ENCODE measurements around the gene ANKS1B. TPM values are rescaled to one million over a fixed set of nuclear protein-coding genes. Genes with fewer than 3 reads are reported as not detected.
"Not testable (repeated sequence)": the region's sequence is repeated elsewhere in the genome, so short reads cannot be mapped to it uniquely, and the experiment has no call there.

Gene ANKS1B
- total RNA-seq, 1 donor from 2014 or later, result 1.2 TPM

DNA sequence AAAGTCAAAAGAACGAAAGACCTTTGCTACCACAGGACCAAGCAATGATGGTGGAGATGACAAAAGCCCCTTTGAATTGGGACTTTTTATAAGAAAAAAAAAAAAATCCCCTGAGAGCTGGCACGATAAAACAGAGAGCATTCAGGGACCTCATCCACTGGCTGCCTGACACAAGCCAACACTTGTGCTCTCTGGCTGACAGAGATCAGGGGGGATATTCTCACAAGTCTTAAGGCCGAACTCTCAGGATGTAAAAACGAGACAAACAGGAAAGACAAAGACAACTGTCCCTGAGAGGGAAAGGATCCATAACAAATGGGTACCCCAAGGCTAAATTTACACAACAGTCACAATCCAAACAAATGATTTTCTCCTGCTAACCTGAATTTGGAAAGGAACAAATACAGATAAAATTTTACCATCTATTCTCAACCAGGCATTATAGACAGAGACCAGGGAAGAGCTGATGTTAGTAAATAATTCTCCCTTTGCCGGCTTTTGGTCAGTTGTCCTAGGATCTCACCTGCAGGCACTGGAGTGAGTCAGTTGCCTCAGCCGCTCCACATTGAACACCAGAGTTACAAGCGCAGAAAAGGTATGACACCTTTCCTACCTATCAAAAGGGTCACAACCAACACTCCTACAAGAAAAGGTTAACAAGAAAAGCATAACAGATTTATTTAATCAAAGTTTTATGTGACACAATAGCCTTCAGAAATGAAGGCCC lies 375.1 kb downstream of the ANKS1B start:
- intact Hi-C loops (cut with micrococcal nuclease), result no loop called here

DNA sequence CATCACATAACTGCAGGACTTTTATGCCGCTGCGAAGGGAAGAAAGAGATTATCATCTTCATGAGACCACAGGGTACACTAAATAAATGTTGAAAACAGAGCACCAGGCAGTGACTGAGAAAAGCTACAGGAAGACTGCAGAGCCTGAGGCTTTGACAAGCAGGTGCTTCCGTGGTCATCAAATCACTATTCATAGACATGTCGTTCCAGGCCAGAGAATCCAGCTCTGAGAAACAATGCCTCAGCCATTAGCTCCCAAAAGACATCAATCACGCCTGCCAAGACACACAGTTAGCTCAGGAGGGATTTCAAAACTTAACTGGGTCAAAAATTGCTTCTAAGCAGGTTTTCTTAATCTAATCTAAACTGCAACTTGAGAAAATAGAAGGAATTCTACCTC lies 384.3 kb downstream of the ANKS1B start:
- intact Hi-C loops (cut with micrococcal nuclease), result no loop called here

DNA sequence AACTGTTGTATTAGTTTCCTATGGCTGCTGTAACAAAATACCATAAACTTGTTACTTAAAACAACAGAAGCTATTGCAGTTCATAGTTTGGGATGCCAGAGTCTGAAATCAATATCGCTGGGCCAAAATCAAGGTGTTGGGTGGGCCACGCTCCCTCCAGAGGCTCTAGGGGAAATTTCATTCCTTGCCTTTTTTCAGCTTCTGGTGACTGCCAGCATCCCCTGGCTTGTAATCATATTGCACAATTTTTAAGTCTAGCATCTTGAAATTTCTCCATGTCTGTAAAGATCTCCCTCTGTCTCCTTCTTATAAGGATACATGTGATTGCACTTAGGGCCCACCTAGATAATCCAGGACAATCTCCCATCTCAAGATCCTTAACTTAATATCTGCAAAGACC lies 386.0 kb downstream of the ANKS1B start:
- intact Hi-C loops (cut with micrococcal nuclease), result no loop called here

DNA sequence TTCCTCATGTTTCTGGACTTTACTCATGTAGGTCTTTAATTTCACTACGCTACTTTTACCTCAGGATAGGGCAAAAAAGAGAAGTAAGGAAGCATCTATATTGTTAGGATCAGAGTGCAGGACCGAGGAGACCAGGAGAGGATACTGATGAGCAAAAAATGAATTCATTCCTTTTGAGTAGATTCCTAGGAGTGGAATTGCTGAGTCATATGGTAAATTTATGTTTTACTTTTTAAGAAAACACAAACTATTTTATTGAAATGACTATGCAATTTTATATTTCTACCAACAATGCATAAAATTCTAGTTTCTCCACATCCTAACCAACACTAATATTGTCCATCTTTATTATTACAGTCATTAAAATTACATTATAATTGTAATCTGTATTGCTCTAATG lies 388.0 kb downstream of the ANKS1B start:
- intact Hi-C loops (cut with micrococcal nuclease), result no loop called here

DNA sequence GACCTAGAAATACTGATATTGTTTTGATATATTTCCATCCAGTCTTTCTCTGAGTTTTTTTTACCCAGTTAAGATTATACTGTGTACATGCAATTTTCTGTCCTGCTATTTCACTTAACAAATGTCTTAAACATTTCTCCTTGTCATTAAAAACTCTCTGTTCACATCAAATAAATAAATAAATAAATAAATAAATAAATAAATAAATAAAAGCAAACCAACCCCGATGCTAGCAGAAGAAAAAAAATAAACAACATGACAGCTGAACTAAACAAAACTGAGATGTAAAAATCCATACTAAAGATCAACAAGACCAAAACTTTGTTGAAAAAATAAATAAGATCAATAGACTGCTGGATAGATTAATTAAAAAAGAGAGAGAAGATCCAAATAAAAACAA lies 407.6 kb downstream of the ANKS1B start:
- intact Hi-C loops (cut with micrococcal nuclease), result not testable (repeated sequence)

DNA sequence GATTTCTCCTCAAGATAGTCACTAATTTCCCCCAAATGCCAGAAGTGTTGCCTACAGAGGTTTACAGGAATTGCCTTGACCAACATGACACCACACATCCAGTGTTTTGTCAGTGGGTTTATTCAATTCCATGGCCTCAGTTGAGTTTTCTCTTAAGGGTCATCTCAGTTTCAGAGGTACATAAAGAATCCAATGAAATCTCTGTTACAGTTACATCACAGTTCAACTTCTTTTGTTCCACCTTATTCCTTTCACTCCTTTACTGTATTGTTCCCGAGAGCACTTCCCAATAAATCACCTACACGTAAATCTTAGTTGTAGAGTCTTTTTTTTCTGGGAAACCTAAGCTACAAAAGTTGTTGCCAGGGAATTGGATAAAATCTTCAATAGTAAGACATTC lies 410.8 kb downstream of the ANKS1B start:
- intact Hi-C loops (cut with micrococcal nuclease), result no loop called here

DNA sequence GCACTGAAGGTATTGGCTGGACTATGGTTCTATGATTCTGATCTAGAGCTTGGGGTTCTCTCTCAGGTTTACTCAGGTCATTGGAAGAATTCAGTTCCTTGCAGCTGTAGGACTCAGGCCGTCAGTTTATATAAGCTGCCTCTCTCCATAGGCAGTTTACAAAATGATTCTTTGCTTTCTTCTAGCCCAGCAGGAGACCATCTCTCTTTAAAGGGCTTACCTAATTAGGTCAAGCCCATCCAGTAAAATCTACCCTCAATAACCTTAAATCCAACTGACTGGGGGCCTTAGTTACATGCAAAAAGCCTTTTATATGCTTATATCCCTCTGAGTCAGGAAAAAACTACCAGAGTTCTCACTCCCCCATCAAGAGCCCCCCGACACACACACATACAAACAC lies 417.7 kb downstream of the ANKS1B start:
- intact Hi-C loops (cut with micrococcal nuclease), result no loop called here

DNA sequence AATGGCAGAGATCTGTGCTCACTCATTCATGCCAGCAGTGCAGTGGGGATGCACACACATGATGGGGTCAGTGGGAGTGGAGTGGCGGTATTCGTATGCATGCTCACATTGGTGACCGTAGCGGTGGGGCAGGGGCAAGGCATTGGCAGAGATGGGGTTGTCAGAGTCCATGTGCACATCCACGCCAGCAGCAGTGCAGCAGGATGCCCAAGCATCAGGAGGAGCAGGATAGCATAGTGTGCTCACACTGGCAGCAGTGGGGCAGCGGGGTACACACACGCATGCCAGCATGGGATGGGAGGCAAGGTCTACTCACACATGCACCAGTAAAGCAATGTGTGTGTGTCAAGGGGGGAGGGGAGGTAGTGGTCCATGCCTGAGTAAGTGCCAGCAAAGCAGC lies 426.6 kb downstream of the ANKS1B start:
- intact Hi-C loops (cut with micrococcal nuclease), result no loop called here

DNA sequence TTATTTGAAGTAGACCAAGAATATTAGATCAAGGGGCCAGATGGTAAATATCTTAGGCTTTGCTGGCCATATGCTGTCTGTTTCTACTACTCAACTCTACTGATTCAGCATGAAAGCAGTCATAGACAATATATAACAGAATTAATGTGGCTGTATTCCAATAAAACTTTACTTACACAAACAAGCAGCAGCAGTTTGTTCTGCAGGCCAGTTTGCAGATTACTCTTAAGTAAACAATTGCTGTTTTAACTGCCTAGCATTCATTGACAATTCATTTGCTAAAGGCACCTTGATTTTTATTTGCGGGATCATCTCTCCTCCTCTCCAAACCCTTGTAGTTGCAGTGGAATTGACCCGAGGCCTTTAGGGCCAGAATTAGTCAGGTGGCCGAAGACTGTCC lies 431.3 kb downstream of the ANKS1B start:
- intact Hi-C loops (cut with micrococcal nuclease), result no loop called here

DNA sequence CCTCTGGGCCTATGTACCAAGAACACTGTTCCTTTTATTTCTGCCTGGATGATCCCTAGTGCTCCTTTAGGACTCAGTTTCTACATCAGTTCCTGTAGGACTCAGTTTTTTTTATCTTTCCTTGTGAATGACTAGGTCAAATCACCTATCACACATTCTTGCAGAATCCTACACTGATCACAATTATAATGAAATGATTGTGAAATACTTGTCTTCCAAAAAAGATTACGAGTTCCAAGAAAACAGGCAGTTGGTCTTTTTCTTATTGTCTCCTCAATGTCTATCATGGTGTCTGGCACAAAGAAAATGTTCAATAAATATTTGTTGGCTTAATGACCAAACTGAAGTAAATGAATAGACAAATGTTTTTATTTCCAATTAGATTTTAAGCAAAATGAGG lies 432.7 kb downstream of the ANKS1B start:
- intact Hi-C loops (cut with micrococcal nuclease), result no loop called here

DNA sequence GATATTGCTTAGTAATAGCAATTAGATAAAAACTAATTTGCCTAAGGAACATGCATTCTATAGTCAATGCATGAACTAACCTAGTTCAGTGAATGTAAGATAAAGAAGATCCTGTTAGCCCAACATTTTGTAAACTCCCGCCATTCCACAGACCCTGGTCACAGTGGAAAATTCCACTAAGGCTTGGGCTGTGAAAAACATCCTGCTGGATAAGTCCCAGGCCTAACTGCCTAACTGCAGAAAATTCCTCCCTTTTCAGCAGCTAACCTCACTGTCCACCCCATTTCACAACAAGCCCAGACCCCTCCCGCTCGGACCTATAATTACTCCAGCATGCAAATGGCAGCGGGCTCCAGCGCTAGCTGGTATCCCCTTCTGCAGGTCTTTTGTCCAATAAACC lies 435.1 kb downstream of the ANKS1B start:
- intact Hi-C loops (cut with micrococcal nuclease), result no loop called here

DNA sequence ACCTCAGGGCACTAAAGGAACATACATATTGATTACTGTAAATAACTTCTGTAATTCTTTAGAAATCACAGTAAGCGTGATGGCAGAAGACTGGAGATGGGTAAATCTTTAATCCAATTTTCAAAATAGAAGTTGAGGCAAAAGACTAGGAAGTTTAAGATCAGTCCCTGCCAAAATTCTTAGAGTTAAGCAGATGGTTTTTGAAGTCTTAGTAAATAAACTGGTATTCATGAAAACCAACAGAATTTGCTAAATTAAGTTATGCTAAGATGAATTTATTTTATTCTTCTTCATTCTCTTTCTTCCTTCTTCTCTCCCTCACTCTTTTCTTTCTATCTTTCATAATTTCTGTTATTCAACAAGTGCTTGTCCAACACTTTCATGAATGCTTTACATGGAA lies 435.5 kb downstream of the ANKS1B start:
- intact Hi-C loops (cut with micrococcal nuclease), result no loop called here

DNA sequence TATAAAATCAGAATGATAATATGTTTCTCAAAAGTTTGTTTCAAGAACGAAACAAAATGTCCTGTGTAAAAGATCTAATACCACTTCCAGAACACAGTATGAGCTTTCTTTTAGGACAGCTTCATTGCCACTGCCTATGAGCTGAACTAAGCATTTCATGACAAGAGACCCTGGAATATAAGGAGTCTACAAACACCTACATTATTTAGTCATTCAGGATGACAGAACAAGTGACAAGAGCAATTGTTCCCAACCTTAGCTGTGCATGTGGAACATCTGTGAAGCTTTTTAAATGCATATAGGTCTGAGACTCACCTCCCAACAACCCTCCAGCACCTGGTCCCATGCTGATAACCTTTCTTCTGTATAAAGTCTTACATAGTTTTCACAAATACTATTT lies 440.3 kb downstream of the ANKS1B start:
- intact Hi-C loops (cut with micrococcal nuclease), result no loop called here

DNA sequence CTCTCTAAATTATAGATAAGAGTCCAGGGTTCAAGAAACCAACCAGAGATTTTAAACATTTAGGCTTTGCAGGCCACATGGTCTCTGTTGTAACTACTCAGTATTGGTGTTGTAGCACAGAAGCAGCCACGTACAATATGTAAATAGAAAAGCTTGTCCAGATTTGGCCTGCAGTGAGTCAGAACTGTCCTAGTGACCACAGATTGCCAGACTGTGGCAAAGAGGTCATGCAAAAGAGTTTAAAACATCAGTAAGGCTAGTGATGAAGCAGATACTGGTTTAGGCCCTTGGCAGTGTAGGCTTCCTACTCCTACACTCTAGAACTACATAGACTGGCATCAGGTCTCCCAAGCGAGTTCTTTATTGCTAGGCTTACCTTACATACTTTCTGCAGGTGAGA lies 454.8 kb downstream of the ANKS1B start:
- intact Hi-C loops (cut with micrococcal nuclease), result no loop called here

DNA sequence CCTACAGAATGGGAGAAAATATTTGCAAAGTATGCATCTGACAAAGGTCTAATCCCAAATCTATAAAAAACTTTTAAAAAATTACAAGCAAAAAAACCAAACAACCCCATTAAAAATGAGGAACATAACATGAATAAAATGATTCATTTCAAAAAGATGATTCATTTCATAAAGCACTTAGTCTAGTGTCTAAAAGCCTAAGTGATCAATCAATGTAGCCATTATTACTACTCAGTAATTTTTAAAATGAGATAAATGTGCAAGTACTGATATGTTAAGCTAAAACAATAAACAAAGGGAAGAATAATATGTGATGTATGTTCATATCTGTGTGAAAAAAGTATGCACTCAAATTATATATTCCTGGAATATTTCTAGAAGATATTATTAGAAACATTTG lies 456.3 kb downstream of the ANKS1B start:
- intact Hi-C loops (cut with micrococcal nuclease), result no loop called here

DNA sequence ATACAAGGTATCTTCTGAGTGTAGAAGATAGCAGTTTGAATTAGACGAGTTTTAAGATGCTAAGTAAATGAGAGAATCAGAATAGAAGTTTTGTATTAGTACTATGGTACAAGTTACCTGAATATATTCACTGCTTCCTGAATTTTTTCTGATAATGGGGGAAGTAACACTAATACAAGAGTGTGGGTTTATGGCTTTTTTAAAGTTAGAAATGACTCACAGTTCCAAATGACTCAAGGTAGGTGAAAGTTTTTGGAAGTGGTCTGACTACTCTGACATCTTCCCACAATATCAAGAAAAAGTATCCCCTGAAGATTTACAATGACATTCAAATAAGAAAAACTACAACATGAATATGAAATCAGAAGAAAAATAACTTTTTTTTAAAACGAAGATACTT lies 460.9 kb downstream of the ANKS1B start:
- intact Hi-C loops (cut with micrococcal nuclease), result no loop called here

DNA sequence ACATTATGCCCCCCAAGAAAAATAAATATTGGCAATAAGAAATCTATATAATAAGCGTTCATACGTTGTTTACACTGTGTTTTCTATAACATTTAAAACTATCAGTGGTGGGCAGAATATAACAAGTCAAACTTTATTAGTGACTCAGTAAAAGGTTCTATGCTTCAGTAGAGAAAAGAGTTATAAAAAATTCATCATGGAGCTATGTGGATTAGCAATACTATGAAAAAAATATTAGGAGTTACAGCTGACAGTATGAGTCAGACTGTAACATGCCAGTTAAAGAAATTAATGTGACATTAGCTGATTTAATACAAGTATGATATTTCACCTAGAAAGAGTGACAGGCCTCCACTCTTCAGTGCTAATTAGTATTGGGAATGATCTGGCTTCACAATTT lies 462.3 kb downstream of the ANKS1B start:
- intact Hi-C loops (cut with micrococcal nuclease), result no loop called here

DNA sequence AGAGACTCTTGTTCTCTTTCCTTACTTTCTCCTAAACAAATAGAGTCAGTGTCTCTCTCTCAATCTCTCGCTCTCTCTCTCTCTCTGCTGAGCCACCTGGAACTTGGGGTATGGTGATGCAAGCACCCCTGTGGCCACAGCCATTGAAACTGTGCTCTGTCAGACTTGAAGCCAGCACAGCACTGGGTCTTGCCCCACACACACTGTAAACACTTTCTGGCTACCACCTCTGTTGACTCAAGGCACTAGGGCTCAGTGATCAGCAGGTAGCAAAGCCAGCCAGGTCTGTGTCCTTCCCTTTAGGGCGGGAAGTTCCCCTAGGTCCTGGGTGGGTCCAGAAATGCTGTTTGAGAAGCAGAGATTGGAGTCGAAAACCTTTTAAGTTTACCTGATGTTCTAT lies 463.1 kb downstream of the ANKS1B start:
- intact Hi-C loops (cut with micrococcal nuclease), result no loop called here

DNA sequence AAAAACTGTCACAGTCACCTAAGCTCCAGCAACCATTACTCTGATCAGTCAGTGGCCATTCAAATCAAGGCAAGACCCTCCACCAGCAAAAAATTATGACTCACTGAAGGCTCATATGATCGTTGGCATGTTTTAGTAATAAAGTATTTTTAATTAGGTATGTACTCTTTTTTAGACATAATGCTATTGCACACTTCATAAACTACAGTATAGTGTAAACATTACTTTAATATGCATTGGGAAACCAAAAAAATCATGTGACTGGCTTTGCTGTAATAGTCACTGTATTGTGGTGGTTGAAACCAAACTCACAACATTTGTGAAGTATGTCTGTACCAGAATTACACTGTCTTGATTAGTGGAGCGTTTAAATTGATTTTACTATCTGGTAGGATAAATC lies 471.7 kb downstream of the ANKS1B start:
- intact Hi-C loops (cut with micrococcal nuclease), result no loop called here

DNA sequence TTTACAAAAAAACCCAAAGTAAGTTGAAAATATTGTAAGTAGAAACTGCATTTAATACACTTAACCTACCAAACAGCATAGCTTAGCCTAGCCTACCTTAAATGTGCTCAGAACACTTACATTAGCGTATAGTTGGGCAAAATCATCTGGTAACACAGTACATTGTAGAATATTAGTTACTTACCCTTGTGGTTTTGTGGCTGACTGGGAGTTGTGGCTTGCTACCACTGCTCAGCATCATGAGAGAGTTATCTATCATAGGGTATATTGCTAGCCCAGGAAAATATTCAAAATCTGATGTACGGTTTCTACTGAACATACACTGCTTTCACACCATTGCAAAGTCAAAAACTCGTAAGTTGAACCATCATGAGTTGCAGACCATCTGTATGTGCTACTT lies 478.9 kb downstream of the ANKS1B start:
- intact Hi-C loops (cut with micrococcal nuclease), result no loop called here

DNA sequence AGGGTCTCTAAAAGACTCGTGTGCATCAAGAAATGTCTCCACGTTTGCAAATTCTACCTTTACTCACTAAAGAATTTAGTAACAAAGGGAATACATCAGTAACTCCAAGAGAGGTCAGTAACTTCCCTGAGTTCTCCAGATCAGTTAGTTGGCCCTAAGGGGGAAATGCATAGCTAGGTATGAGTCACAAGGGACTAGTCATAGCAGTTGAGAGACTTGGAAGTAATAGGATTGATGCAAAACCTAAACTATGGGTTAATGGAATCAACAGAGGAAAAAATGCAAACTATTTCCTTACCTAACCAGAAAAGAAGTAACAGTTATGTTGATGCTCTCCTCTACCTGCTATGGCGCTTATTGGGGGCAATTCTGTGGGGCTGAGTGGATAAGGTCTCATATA lies 486.0 kb downstream of the ANKS1B start:
- intact Hi-C loops (cut with micrococcal nuclease), result no loop called here

DNA sequence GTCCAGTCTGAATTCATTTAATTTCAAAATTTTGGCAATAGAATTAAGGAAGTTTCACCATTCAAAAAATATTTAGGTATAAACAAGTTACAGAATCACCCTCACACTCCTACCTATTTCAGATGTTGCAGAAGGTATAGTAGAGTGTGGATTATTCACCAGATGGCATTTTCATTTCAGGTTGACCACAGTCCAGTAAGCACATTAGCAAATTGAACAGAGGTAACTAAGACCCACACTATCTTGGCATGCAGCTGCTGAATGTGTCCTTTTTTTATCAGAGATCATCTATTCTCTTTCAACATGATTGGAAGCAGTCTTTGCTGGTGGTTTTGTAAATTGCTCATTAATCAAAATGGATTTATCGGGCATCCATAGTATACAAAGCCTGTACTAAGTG lies 488.9 kb downstream of the ANKS1B start:
- intact Hi-C loops (cut with micrococcal nuclease), result no loop called here

DNA sequence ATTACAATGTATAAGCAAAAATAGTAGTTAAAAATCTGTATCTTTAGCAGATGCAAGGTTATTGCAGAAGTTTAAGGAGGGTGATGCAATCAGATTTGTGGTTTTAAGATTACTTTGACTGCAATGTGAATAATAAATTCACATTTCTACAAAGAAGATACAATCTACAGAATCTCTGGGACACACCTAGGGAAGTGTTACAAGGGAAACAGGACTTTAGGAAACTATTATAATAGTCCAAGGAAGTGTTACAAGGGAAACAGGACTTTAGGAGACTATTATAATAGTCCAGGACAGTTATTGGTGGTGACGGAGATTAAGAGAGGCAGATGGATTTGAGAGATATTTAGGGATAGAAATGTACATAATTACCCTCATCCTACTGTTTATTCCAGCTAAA lies 491.5 kb downstream of the ANKS1B start:
- intact Hi-C loops (cut with micrococcal nuclease), result no loop called here

DNA sequence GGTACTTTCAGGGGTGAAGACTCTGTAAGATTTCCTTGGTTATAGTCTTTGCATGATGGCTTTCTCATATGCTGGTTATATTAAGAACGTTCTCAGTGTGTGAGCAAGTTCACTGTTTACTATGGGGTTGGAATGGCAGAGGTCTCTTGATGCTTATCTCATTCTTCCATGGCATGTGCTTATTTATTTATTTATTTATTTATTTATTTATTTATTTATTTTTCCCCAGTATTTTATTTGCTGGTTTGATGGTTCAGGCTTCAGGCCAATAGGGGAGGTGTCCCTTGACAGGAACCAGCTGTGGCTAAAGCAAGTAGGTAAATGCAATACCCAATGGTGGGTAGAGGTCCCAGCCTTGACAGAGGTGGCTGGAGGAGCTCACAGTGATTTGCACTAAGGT lies 498.5 kb downstream of the ANKS1B start:
- intact Hi-C loops (cut with micrococcal nuclease), result no loop called here
